ENCODE results near the gene OR52N2. TPM values are rescaled to one million over a fixed set of nuclear protein-coding genes. Genes with fewer than 3 reads are reported as not detected.

OR52N2 gene
- polyA plus RNA-seq, 1 of the 3 experiments (the other 2 are of a cell fraction): not detected

- TF ChIP-seq GATA2 (CRISPR knock-in tag; IDR thresholded peaks at IDR 0.05) (no peak), POLR2AphosphoS5 (IDR thresholded peaks at IDR 0.05; ENCODE audit: low read depth, low read length) (no peak), TAF1 (IDR thresholded peaks at IDR 0.05; ENCODE audit: borderline replicate concordance, low read depth, low read length) (no peak)
- TF ChIP-seq, protein P1, sequence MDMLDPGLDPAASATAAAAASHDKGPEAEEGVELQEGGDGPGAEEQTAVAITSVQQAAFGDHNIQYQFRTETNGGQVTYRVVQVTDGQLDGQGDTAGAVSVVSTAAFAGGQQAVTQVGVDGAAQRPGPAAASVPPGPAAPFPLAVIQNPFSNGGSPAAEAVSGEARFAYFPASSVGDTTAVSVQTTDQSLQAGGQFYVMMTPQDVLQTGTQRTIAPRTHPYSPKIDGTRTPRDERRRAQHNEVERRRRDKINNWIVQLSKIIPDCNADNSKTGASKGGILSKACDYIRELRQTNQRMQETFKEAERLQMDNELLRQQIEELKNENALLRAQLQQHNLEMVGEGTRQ (IDR thresholded peaks at IDR 0.05; ENCODE audit: borderline replicate concordance, low read depth, low read length): no peak
- TF ChIP-seq, protein P2, sequence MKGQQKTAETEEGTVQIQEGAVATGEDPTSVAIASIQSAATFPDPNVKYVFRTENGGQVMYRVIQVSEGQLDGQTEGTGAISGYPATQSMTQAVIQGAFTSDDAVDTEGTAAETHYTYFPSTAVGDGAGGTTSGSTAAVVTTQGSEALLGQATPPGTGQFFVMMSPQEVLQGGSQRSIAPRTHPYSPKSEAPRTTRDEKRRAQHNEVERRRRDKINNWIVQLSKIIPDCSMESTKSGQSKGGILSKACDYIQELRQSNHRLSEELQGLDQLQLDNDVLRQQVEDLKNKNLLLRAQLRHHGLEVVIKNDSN (IDR thresholded peaks at IDR 0.05; ENCODE audit: borderline replicate concordance, low read depth): no peak
Observed at GRCh38 chr11:5865826-5866225, 57.1 kb downstream of the OR52N2 start (continued).

Other genes with a start within 250 kb of the OR52N2 start
- not detected in 2 replicates for gene OR52B6, start 228.0 kb upstream of the OR52N2 start, polyA plus RNA-seq (2012; rRNA removed)
- gene TRIM6, start 212.3 kb upstream of the OR52N2 start, polyA plus RNA-seq (2012; rRNA removed): 0.46 and 0.94 TPM in 2 replicates
- gene TRIM34, start 183.9 kb upstream of the OR52N2 start, polyA plus RNA-seq (2012; rRNA removed): 3.2 and 4.6 TPM in 2 replicates
- gene TRIM5, start 123.8 kb upstream of the OR52N2 start, polyA plus RNA-seq (2012; rRNA removed): 22.9 and 29.4 TPM in 2 replicates
- 47.1 and 80.4 TPM in 2 replicates for gene TRIM22, start 119.1 kb upstream of the OR52N2 start, polyA plus RNA-seq (2012; rRNA removed)
- gene OR56B1, start 72.5 kb upstream of the OR52N2 start, polyA plus RNA-seq (2012; rRNA removed): not detected in 2 replicates
- gene OR52N4, start 54.7 kb upstream of the OR52N2 start, polyA plus RNA-seq (2012; rRNA removed): 0.10 TPM in 1 of 2 replicates, not detected in the other
- not detected in 2 replicates for gene OR52N5, start 25.6 kb upstream of the OR52N2 start, polyA plus RNA-seq (2012; rRNA removed)
- not detected in 2 replicates for gene OR52N1, start 17.7 kb upstream of the OR52N2 start, polyA plus RNA-seq (2012; rRNA removed)
- not detected in 2 replicates for gene OR52E6, start 33.0 kb downstream of the OR52N2 start, polyA plus RNA-seq (2012; rRNA removed)
- not detected in 2 replicates for gene OR52E8, start 48.8 kb downstream of the OR52N2 start, polyA plus RNA-seq (2012; rRNA removed)
- not detected in 2 replicates for gene OR52E4, start 71.7 kb downstream of the OR52N2 start, polyA plus RNA-seq (2012; rRNA removed)
- gene OR52E5, start 84.3 kb downstream of the OR52N2 start, polyA plus RNA-seq (2012; rRNA removed): not detected in 2 replicates
- not detected in 2 replicates for gene OR56A3, start 133.3 kb downstream of the OR52N2 start, polyA plus RNA-seq (2012; rRNA removed)
- gene OR56A5, start 159.6 kb downstream of the OR52N2 start, polyA plus RNA-seq (2012; rRNA removed): not detected in 2 replicates
- not detected in 2 replicates for gene OR52L1, start 178.1 kb downstream of the OR52N2 start, polyA plus RNA-seq (2012; rRNA removed)
- gene OR56A4, start 198.0 kb downstream of the OR52N2 start, polyA plus RNA-seq (2012; rRNA removed): not detected in 2 replicates
- gene OR56A1, start 221.8 kb downstream of the OR52N2 start, polyA plus RNA-seq (2012; rRNA removed): not detected in 2 replicates

All from SK-N-SH (cell line).